Superior temporal gyrus (tissue), 1 donor: ENCODE data around the gene SYNCRIP.
"Not testable (repeated sequence)": the region's sequence is repeated elsewhere in the genome, so short reads cannot be mapped to it uniquely, and the experiment has no call there.

Source experiments
- DNase-seq: peaks from one replicate; pipeline ENCODE4 v3.0.0-alpha.2; 2016; ENCODE audit errors: extremely low spot score

Gene SYNCRIP

GRCh38 chr6:85594197-85594930, 48.3 kb downstream of the SYNCRIP start:
- DNase-seq: peak; percentile 53

GRCh38 chr6:85593438-85594196, 49.1 kb downstream of the SYNCRIP start, which contains the start of gene SNX14:
Gene SNX14, minus strand, starts transcription at chr6:85593858. Its CDS starts 140 bp downstream, at chr6:85593718.
- DNase-seq: peak; percentile 92

- DNase-seq: no peak
Observed at GRCh38 chr6:85592033-85592432, 50.7 kb downstream of the SYNCRIP start.

GRCh38 chr6:85591207-85591606, 51.5 kb downstream of the SYNCRIP start:
- no peak for DNase-seq

- no peak for DNase-seq
Observed at GRCh38 chr6:85585741-85586140, 56.9 kb downstream of the SYNCRIP start.

GRCh38 chr6:85582832-85583231, 59.9 kb downstream of the SYNCRIP start:
- not testable (repeated sequence) for DNase-seq

- no peak for DNase-seq
Observed at GRCh38 chr6:85581572-85581971, 61.1 kb downstream of the SYNCRIP start.

GRCh38 chr6:85580878-85581267, 61.8 kb downstream of the SYNCRIP start:
- DNase-seq: no peak

GRCh38 chr6:85580118-85580877, 62.4 kb downstream of the SYNCRIP start:
- DNase-seq: no peak

GRCh38 chr6:85579581-85579980, 63.1 kb downstream of the SYNCRIP start:
- no peak for DNase-seq

- DNase-seq: no peak
Observed at GRCh38 chr6:85576476-85576875, 66.2 kb downstream of the SYNCRIP start.

- DNase-seq: no peak
Observed at GRCh38 chr6:85574932-85575598, 67.6 kb downstream of the SYNCRIP start.

GRCh38 chr6:85569323-85569722, 73.4 kb downstream of the SYNCRIP start:
- no peak for DNase-seq

- no peak for DNase-seq
Observed at GRCh38 chr6:85568411-85568810, 74.3 kb downstream of the SYNCRIP start.

GRCh38 chr6:85565736-85566135, 77.0 kb downstream of the SYNCRIP start:
- DNase-seq: no peak

GRCh38 chr6:85564223-85564622, 78.5 kb downstream of the SYNCRIP start:
- DNase-seq: not testable (repeated sequence)
